HG03196 (cell line): ENCODE data around the gene ALDH1L1.

Source experiments
- ATAC-seq: cut with Tn5 transposase; IDR thresholded peaks from one replicate; pipeline ENCODE4 v1.9.1; 2021; ENCODE audit not compliant: unreplicated experiment

ALDH1L1 gene

DNA sequence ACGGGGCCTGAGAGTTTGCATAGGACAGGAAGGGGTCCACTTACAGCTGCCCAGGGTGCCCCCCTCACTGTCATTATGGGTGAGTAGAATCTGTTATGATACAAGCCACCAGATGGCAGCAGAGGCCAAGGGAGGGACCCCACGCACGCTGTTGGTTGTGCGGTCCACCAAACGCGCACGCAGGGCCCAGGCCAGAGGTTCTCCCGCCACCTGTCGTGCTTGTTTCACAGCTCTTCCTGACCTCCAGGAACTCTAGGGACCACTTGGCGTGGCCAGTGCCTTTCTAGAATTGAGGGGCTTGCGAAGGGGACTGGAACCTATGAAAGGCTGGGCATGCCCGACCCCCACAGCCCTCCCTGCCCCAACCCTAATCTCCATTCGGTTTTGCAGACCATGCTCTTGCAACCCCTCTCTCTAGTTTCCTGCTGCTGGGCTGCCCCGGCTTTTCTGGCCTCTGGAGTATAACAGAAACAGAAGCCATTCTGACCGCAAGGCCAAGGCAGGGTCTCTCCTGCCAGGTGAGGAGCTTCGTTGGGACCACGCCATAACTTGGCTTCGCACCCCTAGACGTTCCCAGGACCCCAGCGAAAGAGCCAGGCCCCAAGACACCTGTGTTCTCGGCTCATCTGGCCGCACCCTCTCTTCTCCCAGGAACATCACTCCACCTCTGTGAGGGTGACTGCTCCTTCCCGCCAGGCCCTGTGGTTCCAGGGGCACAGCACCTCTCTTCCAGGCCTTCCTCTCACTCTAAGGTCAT lies 46.0 kb downstream of the ALDH1L1 start:
- no peak for ATAC-seq

DNA sequence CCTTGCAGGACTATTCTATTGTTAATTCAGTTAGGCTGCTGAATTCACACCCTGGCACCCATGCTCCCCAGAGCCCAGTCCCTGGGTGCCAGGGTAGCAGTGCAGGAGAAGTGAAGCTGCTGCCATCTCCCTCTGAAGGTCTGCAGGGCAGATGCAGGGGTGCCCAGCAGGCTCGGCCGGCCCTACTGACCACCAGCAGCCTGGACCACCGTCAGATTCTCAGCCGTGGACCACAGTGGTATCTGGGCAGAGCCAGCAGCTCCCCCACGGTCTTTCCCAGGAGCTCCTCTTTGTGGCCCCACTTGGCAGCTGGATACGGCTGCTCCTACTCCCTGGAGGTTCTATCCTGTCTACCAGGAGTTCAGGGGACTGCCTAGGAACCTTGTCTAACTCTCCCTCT lies 46.8 kb downstream of the ALDH1L1 start:
- ATAC-seq, result no peak

DNA sequence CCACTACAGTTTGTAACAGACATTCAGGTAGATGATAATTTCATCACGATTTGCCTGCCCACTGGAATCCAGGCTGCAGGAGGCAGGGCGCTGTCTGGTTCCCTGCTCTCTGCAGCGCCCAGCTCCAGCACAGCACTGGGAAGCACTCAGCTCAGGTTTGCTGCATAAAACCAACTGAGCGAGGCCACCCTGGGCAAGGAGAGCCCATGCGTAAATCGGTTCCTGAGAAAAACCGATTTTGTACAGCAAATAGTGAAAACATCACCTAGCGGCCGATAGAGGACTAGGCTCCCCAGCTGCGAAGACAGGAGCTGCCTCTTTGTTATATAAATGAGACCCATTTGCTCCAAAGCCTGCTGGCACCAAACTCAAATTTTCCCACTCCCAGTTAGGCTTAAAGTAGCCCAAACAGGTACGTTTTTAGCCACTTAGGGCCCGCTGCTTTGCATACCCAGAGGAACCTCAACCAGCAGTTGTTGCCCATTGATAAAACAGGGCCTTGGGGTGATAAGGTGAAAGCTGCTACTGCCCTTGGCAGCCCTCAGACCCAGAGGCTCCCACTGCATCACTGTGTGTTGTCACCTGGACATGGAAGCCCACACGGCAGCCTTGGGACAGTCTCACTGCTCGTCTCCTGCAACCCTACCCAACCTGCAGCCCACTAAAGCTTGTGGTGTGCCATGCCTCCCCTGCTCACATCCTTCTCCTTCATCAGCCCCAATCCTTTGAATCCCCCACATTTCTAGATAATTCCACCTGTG lies 47.5 kb downstream of the ALDH1L1 start:
- no peak for ATAC-seq

DNA sequence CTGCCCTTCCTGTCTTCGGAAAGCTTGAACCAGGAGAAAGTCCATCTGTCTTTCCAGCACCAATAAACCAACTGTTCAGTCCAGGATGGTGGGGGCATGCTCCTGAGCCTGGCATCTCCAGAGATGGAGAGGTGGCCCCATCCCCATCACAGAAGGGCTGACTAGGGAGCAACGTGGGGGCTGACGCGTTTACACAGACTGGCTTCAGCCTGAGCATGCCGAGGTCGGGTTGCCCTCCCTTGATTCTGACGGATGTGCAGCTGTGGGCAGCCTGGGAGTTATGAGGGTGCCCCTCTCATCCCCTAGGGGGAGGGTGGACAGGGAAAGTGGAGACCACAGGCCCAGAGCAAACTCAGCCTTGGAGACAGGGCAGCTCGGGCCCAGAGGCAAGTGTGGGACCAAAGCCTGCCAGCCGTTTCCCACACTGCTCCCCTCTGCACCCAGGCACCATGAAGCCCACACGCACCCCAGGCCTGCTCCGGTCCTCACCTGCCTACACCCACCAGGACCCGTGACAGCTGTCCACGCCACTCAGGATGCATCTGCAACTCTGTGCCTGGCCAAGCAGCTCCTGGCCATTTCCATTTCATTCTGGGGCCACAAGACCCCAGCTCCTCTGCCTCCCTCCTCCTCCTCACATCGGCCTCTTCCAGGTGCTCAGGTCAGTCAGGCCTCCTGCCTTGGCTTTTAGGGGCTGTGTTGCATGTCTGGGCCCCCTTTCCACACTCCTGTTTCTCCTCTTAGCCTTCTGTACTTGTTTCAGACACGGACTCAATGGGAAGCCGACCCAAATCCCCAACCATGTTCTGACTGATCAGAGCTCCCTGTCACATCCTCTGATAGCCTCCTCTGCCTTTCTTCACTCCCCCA lies 48.3 kb downstream of the ALDH1L1 start:
- no peak for ATAC-seq

DNA sequence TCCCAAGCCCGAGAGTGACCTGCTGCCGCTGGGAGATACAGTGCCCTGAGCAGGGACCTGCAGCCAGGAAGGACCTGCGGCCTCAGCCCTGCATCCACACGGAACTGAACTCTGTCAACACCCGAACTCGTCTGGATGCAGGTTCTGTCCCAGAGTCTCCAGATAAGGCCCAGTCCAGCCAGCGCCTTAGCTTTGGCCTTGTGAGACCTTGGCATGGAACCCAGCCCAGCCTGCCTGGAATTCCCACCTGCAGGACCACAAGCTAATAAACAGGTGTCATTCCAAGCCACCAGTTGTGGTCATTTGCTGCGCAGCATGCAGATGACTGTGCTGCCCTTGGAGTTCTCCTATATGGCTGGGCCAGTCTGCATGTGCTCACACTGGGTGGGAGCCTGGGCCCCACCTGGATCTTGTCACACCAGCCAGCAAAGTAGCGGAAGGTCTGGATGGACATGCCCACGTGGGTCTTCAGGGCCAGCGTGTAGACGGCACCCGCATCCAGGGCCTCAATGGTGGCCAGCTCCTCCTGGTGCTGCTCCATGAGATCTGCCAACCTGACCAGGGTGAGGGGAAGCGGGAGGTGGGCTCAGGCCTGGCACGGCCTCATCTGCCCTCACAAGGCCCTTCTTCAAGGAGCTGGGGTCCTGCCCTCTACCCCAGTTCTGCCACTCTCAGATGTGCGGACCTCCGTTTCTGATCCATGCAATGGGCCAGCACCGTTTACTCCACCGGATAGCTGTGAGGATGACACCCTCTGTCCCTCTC lies 49.2 kb downstream of the ALDH1L1 start:
- no peak for ATAC-seq

DNA sequence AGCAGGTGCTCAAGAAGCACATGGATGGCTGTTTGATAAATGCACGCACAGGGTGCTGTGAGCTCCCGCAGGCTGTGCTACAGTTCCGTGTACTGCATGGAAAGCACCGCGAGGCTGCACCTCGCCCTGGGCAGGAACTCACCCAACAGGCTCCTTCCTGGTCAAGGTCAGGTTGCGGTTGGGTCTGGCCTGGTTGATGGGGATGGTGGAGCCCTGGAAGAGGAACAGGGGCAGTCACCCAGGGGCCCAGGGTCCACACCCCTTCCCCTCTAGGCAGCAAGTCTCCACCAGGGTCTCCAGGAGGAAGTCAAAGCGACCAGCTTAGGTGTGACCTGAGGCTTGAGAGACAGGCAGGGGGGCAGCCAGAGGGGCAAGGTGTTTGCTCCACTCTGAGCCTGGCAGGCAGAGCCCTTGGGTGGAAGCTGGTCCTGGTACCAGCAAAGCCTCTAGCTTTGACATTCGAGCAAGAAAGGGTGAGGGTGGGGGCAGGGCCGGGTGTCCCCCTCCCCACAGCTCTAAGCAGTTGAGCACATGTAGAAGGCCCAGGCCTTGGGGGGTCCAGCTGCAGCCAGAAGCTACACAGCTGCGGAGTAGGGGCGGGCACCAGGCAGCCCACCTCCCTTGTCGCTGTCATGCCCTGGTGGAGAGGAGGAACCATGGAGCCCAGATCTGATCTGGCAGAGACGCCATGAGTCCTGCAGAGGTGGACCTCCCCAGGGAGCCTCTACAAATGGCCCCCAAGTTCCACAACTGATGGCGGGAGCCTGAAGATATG lies 50.1 kb downstream of the ALDH1L1 start:
- no peak for ATAC-seq

DNA sequence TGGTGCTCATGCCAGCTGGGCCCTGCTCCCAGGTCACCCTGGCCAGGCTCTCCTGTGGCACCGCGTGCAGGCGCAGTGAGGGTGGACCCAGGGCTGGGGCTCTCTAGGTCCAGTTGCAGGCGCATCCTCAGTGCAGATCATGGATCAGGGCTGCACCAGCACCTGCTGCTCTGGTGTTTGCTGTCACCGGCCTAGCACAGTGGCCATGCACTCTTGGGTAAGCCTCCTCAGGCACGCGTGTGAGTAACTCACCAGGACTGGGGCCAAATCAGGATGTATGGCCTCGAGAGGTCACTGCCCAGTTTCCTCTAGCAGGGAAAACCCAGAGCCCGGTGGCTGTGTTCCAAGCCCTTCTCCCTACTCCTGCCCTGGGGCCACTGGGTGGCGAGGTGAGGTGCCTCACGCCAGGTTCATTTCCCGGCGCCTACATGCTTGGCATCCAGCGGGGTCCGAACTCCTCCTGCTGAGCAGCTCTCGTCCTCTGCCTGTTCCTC lies 50.9 kb downstream of the ALDH1L1 start:
- no peak for ATAC-seq

DNA sequence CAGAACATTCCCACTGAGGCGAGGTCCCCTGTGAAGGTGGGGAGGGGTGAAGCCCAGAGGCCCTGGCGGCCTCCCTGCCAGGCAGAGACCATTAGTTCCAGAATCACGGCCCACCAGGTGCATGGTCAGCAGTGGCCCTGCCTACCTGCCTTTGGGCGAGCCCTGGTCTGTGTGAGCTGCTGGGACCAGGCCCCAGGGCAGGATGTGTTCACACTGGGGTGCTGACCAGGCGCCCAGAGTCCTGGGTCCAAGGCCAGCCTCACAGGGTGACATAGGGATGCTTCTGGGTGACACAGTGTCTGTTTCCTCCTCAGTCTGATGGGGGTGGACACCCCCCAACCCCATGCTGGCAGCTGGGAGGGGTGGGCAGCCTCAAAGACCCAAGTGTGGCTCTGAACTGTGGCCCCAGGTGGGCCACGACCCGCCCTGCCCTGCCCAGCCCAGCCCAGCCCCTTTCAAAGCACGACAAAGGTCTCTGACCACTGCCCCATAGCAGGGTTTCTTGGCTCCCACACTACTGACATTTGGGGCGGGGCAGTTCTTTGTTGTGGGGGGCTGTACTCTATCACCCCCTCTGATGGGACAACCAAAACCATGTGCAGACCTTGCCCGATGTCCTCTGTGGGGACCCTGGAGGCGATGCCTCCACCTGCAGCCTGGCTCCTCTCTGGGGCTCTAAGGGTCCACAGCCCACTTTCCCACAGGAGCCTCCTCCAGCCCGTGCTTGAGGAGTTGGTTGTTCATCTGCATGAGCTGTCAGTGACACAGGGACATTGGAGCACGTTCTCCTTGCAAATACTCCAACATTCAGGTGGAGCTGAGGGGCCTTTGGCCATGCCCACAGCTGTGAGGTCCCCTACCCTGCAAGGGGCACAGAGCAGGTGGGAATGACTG lies 51.6 kb downstream of the ALDH1L1 start:
- ATAC-seq, result no peak

DNA sequence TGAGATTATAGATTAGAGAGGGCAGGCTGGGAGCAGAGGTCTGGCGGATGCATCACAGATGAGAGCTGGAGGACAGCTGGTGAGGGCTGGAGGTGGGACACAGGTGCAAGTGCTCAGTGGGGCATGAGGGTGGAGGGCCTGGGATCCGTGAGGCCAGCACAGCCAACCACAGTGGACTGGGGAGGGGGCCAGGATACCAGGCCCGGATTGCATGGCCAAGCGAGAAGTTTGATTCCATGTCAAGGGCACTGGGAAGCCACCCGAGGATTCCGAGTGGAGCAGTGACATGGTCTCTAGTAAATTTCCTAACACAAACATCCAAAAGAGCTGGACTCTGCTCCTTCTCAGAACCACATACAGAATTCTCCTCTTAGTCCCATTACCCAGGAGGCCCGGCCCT lies 52.5 kb downstream of the ALDH1L1 start:
- ATAC-seq, result no peak

DNA sequence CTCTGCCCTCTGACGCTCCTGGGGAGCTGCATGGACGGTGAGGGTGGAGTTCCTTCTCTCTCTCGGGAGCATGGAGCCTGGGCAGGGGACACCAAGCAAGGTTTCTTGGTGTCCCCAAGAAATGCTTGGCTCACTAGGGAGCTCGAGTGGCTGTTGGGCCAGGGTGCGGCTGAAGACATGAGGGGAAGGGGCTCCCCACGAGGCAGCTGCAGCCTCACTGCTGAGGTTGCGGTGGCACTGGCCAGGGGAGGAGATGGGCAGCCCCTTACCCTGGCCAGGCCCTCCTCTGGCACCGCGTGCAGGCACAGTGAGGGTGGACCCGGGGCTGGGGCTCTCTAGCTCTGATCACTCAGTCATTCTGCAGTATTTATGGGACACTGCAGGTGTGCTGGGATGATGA lies 52.9 kb downstream of the ALDH1L1 start:
- ATAC-seq, result no peak

DNA sequence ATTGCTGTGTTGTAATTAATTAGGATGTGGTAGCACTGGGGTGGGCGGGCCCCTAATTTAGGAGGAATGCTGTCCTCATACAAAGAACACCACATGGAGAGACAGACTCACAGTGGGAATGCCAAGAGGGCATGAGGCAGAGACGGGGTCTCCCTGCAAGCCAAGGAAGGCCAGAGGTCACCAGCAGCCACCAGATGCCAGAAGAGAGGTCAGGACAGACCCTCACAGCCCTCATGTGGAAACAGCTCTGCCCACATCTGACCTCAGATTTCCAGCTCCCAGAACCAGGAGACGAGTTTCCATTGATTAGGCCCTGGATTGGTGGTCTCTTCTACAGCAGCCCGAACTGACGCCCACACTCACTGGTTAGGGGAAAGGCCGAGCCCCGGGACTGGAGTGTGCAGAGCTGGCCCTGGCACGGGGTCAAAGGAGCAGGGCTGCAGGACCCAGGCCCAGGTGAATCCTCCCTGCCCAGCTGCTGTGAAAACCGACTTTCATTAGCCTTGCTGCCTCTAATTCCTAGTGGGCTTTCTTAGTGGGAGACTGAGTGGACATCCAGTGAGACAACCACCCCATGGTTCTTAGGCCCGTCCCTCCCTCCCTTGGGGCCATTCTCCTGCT lies 53.5 kb downstream of the ALDH1L1 start:
- ATAC-seq, result no peak

DNA sequence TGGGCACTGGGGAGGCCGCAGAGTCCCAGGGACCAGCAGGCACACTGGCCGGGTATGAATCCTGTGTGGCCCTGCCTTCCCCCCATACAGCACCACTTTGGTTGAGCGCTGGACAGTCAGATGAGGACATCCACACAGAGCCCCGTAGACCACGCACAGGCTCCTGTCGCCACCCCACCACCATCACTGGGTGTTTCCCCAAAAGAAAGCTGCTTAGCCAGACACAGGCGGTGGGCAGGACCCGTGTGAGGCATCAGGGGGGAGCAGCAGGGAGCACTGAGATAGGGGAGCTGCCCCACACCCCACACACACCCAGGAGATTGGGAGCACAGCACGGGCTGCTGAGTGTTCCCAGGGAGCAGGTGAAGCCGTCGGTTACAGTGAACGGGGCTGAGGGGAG lies 54.1 kb downstream of the ALDH1L1 start:
- no peak for ATAC-seq

DNA sequence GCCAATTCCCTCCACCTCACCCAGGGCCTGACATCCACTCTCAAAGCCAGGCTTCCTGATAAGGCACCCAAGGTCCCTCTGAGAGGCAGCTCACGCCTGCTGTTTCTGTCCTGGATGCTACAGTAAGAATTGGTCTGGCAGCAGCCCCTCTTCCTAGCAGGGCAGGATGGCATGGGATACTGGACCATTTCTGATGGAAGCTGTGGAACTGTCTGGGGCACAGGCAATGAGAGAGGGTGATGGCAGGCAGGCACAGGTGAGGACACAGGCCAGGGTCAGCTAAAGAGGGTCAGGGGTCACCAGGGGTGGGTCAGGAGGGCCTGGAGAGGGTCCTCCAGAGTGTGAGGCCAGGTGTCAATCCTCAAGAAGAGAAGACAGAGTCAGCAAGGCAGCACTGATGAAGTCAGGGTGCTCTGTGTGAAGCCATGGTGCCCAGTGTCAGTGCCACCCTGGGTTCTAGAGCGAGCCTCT lies 54.6 kb downstream of the ALDH1L1 start:
- no peak for ATAC-seq

DNA sequence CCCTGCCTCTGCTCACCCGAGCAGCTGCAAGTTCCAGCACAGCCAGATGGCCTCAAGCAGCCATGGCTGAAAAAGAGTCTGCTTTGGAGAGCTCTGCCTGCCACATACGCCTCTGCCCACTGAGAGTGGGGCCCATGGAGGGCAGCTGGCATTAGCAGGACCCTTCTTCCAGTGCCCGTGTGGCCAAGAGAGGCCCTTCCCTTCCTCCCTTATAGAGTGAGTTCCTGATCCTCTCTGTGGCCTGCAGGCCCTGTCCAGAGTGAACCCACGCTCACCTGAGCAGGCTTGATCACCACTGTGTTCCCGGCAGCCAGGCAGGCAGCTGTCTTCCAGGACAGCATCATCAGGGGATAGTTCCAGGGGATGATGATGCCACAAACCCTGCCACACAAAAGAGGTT lies 55.0 kb downstream of the ALDH1L1 start:
- ATAC-seq, result no peak

DNA sequence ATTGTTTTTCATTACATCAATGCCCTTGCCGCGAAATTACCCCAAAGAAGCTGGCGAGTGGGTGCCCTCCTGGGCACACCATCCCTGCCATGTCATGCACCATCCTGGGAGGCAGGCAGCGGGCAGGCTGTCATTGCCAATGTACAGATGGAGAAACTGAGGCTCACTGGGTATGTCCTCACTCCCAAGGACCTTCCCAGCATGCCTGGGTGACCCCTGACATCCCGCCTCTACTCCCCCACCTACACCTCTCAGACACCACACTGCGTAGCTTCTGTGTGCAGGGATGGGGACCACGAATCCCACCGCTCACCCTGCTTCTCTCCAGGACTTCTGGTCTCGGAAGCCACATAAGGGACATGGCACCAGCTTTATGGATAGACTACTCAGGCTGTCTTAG lies 55.5 kb downstream of the ALDH1L1 start:
- ATAC-seq, result no peak

DNA sequence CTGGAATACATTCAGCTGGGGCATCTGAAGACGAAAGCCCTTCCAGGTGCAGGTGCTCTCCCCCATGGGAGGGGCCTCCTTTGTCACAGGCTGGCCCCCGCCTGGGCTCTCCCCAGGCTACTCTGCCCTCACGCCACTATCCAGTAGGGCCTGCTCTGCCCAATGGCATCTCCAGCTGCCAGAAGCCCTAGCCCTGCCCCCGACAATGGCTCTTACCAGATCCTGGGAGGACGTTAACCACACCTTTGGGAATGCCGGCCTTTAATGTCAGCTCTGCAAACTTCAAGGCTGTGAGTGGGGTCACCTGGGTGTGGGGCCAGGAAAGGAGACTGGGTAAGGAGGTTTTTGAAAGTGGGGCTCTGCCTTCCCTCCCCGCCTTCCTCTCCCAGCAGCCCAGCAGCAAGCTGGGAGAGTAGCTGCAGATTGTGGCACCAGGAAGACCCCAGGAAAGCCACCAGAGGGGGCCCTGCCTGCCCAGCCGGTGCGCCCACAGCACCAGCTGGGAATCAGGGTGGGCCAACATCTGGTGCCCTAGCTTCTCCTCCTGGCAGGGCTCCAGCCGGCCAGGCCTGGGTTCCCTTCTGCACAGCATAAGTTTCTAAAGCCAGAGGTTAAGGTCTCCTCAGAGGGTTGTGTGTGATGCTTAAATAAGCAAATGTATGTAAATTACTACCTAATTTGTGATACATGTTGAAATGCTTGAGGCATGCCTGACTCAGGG lies 56.1 kb downstream of the ALDH1L1 start:
- ATAC-seq, result no peak

DNA sequence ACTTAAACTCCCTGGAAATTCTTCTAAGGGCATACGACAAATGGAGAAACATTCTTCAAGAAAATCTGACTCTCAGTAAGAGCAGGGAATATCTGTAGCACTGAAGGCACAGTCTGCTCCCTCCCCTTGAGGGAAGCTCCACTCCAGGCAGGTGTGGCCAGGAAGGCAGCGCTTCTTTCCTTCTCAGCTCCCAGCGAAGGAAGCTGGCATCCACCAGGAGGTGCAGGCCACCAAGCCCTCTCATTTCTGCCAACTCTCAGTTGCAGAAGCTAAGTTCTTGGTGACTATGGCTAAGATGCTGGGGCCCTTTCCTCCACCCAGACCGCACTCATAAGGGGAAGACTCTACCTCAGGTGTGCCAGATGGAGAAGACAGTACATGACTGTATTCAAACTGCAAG lies 58.8 kb downstream of the ALDH1L1 start:
- no peak for ATAC-seq

DNA sequence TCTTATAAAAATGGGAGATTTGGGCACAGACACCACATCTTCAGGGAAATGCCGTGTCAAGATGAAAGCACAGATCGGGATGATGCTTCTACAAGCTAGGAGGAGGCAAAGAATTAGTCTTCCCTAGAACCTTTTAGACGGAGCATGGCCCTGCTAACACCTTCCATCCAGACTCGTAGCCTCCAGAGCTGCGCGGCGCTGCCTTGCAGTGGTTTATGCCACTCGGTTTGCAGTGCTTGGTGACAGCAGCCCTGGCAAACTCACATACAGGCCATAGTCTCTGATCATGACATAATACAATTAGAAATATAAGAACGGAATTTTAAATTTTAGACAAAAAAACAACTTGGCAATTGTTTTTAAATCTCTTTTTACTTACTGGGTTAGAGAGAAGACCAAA lies 59.3 kb downstream of the ALDH1L1 start:
- no peak for ATAC-seq
